ENCODE measurements around the gene CDC20B. TPM values are rescaled to one million over a fixed set of nuclear protein-coding genes. Genes with fewer than 3 reads are reported as not detected.
A peak's percentile ranks its signal among the peaks of the same experiment; 100 is the strongest.

The CDC20B gene
- total RNA-seq (10 to 100 TPM in 1 of 2 donors, 1 to 10 TPM in 1; 4.8 to 15.6 TPM), polyA plus RNA-seq (ENCODE audit: insufficient read depth, low read depth, low replicate concordance) (2.8 TPM)
- long read RNA-seq, donor 1, partial matches to known transcripts, result 0 of 7 reads
- long read RNA-seq, donor 1, other reads (novel, unspliced or antisense), result 6 of 7 reads
- long read RNA-seq, donor 2, result 0 reads

GRCh38 chr5:55172937-55173686 is at the start of gene CDC20B:
CDC20B (minus strand) TSS chr5:55173177; CDS start chr5:55173000, 177 bp downstream.
- intact Hi-C loops (cut with DNase I; ENCODE audit: low total_unique reads), result no loop called here

GRCh38 chr5:55222092-55222984 is 49.4 kb upstream of the CDC20B start:
- Histone ChIP-seq H3K9me3 (no peaks in the 10 kb centered on the region), H3K4me1 (peaks cover 9% of the 10 kb centered on the region), H3K27ac (no peak overlapping the region), H3K36me3 (ENCODE audit: low read depth, missing control alignments) (no peaks in the 10 kb centered on the region), H3K4me3 (no peak overlapping the region), H3K27me3 (no peaks in the 10 kb centered on the region)
- intact Hi-C loops (cut with DNase I; ENCODE audit: low total_unique reads), result no loop called here
- DNase-seq, result no peak
- no peak for TF ChIP-seq CTCF (IDR thresholded peaks at IDR 0.05)
- TF ChIP-seq POLR2A (IDR thresholded peaks at IDR 0.05), result no peak
- WGBS, 2 donors, result 10 to 13% methylated on average over 30 of the region's 30 CpGs

More at GRCh38 chr5:55172937-55173686, at the start of gene CDC20B:
- 1% methylated on average over 28 to 63 of the region's 69 CpGs for WGBS, 2 donors
- peaks cover 7% of the 10 kb centered on the region for H3K4me1 ChIP-seq
- H3K27me3 ChIP-seq, result no peaks in the 10 kb centered on the region
- no peaks in the 10 kb centered on the region for H3K36me3 ChIP-seq (ENCODE audit: low read depth, missing control alignments)
- H3K4me3 ChIP-seq, result peak within 1 kb of the TSS; percentile 29 to 59
- H3K27ac ChIP-seq, result no peak within 1 kb of the TSS
- peak; percentile 85 for DNase-seq
- no peak for TF ChIP-seq CTCF (IDR thresholded peaks at IDR 0.05)
- TF ChIP-seq POLR2A (IDR thresholded peaks at IDR 0.05), result no peak
- H3K9me3 ChIP-seq, result no peaks in the 10 kb centered on the region

- Histone ChIP-seq H3K36me3 (ENCODE audit: low read depth, missing control alignments) (no peaks in the 10 kb centered on the region), H3K27me3 (no peaks in the 10 kb centered on the region), H3K4me1 (peaks cover 5% of the 10 kb centered on the region), H3K9me3 (no peaks in the 10 kb centered on the region), H3K27ac (no peak overlapping the region), H3K4me3 (peak overlapping the region; percentile 29 to 54)
- DNase-seq, result peak; percentile 30
- 3 to 9% methylated on average over 21 to 59 of the region's 62 CpGs for WGBS, 2 donors
- no peak for TF ChIP-seq POLR2A (IDR thresholded peaks at IDR 0.05)
- intact Hi-C loops (cut with DNase I; ENCODE audit: low total_unique reads), result no loop called here
Measured at GRCh38 chr5:55220433-55221185, 47.6 kb upstream of the CDC20B start.

GRCh38 chr5:55219770-55220169 is 46.8 kb upstream of the CDC20B start:
- Histone ChIP-seq H3K36me3 (ENCODE audit: low read depth, missing control alignments) (no peaks in the 10 kb centered on the region), H3K4me3 (no peak overlapping the region), H3K27ac (no peak overlapping the region), H3K27me3 (no peaks in the 10 kb centered on the region), H3K4me1 (peaks cover 5% of the 10 kb centered on the region), H3K9me3 (no peaks in the 10 kb centered on the region)
- WGBS, 2 donors, result 54 to 86% methylated on average over 3 of the region's 3 CpGs
- intact Hi-C loops (cut with DNase I; ENCODE audit: low total_unique reads), result no loop called here
- TF ChIP-seq CTCF (IDR thresholded peaks at IDR 0.05) (no peak), POLR2A (IDR thresholded peaks at IDR 0.05) (no peak)
- no peak for DNase-seq

All from testis (tissue), 5 donors.